GM21423 (cell line): ENCODE results near the gene LMTK2.
"Not testable (repeated sequence)": the region's sequence is repeated elsewhere in the genome, so short reads cannot be mapped to it uniquely, and the experiment has no call there.

ENCODE experiments used
- ATAC-seq: cut with Tn5 transposase; IDR thresholded peaks from one replicate; pipeline ENCODE4 v1.9.1; 2021; ENCODE audit warnings: mild to moderate bottlenecking, moderate library complexity; ENCODE audit not compliant: unreplicated experiment

Gene LMTK2

DNA sequence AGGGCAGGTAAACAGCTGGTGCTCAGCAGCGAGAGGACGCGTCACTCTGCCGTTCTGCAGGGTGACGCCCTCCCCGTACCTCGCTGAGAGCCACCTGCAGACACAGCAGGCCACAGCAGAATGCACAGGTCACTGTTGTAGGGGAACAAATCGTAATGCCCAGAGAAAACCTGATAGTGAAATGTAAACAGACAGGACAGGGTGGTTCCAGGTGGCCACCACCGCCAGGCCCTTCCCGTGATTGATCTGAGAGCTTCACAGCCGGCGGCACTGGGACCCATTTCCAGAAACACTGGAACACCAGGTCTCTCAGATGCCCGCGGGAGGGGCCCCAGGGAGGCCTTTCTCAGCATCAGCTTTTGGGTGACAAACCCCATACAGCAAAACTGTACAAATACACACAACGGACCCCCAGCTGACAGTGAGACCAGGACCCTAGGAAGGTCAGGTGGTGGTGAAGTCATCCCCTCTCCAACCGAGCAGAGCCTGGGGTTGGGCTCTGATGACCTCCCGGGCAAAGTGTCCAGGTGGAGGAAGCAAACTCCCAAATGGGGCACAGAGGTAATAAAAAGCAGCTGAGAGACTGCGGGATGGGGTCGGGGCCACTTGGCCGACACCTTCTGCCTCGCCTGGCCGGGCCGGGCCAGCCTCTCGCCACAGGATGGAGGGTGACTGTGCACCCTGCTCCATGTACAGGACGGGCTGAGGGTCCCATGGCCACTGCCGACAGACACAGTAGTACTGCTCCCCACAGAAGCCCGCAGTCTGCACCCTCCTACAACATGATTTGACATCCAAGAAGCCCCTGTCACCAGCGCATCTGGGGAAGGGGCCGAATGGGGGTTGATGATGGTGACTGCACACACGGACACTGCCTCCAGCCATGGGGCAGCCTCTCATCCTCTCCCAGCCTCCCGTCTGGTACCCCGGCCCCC is 109.2 kb downstream of the LMTK2 start:
- no peak for ATAC-seq

DNA sequence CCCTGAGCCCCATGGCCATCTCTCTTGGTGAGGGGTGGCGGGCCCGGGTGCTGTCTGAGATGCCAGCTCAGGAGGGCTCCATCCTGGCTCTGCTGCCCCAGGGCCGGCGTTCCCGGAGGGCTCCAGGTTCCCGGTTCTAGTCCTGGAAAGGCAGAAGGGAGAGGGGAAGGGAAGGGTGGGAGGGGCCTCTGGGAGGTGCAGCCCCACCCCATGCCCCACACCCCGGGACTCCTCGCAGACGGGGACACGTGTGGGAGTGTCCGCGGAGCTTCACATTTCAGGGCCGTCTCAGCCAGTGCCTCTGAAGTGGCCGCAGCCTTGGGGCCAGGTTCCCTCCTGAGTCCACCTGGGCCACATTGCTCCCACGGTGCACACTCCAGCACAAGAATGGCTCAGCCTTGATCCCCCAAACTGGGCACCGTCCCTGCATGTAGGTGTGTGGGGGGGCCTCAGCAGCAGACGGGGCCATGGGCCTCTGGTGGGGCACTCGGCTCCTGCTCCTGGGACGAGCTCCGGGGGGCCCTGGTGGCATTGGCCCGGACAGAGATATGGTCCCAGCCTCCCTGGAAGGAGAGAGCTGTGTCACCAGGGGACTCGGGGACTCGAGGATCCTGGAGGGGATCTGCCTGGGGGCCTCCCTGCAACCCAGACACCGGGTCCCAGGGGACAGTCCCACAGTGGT is 110.4 kb downstream of the LMTK2 start:
- ATAC-seq, result no peak

DNA sequence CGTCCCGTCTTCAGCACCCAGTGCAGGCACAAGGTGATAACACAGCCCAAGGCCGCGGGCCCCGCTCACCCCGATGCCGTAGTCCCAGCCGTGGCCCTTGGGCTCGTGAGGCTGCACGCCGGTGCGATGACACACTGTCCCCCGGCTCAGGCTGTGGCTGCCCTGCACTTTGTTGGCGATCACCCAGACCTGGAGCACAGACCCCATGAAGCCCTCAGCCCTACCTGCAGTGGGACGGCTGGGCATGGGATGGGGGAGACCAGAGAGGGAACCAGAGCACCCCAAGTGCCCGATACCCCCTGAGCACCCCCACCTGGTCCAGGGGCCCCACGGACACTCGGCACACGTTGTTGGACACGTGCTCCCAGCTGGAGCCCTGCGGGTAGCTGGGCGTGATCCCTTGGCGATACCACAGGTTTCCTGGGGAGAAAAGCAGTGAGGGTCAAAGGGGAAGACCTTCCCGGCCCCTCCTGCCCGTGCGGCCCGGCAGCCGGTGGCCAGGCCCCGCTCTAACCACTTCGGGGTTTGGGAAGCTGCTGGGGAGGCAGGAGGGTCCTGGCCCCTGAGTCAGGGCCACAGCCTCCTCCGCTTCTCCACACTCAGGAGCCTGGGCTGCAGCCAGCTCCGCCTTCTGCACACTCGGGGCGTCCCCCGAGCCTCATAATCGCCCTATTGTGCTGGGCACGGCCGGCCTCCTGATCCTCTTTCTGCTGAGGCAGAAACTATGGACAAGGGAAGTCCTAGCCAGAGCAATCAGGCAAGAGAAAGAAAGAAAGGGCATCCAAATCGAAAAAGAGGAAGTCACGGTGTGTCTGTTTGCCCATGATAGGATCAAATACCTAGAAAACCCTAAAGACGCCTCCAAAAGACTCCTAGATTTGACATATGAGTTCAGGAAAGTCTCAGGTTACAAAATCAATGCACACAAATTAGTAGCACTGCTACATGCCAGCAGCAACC is 111.2 kb downstream of the LMTK2 start:
- no peak for ATAC-seq

DNA sequence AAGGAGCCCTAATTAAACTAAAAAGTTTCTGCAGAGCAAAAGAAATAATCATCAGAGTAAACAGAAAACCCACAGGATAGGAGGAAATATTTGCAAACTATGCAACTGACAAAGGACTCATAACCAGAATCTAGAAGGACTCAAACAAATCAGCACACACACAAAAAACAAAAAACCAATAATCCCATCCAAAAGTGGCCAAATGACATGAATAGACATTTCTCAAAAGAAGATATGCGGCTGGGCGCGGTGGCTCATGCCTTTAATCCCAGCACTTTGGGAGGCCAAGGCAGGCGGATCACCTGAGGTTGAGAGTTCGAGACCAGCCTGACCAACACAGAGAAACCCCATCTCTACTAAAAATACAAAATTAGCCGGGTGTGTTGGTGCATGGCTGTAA is 112.7 kb downstream of the LMTK2 start:
- ATAC-seq, result not testable (repeated sequence)

DNA sequence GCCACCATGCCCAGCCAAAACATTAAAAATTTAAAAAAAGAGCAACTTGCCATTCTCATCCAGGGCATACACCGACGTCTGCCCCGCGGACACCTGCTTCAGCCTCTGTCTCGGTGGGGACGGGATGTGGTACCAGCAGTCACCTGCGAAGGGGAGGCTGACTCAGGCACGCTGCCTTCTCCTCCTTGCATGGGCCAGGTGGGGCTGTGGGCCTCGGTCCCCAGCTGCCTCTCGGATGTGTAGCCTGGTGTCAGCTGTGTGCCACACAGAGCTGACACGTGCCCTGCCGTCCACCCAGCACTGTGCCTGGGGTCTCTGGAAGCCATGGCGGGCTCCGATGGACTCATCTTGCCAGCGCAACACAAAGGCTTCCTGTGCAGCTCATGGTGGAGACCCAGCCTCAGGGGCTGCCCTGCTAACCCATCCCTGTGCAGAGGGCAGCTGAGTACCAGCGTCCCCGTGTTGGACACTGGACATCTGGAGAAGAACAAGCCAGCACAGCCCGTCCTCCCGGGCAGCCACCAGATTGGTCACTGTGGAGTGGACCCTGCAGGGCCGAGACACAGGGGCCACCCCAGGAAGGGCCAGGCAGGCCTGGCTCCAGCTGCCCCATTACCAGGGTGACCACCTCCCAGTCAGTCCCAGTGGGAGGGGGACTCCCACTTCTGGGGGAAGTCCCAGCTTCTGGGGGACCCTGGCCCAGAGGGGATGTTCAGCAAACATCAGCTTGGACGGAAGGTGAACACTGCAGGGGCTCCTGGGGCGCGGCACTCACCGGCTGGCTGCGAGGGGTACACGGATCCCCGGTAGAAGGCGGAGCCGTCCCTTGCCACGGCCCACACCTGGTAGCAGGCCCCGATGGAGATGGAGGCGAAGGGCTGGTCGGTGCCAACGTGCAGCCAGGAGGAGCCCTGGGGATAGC is 115.2 kb downstream of the LMTK2 start:
- ATAC-seq, result no peak

DNA sequence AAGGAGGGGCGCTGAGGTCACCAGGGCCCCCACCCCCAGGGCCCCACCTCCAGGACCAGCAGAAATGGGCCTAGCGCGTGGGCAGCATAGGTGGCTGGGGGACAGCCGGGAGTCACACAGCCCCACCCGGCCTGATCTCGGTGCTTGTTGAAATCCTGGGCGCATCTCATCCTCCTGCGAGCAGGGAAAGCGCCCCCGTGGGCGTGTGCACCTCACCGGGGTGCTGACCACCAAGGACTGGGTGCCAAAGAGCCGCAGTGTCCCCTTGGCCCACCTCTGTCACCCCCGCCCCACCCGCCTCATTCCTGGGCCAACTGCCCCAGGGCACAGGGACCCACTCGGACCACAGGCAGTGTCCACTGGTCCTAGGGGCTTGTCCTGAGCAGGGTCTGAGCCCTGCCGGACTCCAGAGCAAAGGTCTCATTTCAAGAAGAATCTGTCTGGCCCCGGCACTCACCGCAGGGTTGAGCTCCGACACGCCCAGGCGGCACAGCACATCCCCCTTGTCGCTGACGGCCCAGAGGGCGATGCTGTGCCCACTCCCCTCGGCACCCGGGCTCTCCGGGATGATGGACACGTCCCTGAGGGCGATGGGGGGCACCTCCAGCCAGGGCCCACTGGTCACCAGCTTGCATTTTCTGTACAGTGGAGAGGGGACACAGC is 116.0 kb downstream of the LMTK2 start:
- ATAC-seq, result no peak

DNA sequence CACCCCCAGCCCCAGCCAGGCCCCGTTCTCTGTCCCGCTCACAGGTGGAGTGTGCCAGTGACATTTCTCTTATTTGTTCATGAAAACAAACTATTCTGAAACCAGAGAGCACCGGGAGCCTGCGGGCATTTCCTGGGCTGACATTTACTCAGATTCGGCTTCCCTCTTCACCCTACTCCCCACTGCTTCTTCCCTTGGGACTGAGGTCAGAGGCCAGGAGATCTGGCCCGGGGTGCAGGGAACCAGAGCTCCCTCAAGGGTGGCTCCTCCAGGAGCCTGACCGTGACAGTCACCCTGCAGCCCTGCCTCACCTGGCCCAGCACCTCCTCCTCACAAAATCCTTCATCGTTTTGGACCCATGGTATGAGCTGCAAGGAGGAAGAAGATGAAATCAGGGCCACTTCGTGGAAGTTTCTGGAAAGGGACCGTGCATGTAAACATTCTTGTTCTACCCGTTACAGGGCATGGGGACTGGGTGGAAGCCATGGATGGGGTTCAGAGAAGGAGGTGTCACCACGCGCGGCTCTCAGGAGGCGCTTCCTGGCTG is 116.8 kb downstream of the LMTK2 start:
- ATAC-seq, result no peak

DNA sequence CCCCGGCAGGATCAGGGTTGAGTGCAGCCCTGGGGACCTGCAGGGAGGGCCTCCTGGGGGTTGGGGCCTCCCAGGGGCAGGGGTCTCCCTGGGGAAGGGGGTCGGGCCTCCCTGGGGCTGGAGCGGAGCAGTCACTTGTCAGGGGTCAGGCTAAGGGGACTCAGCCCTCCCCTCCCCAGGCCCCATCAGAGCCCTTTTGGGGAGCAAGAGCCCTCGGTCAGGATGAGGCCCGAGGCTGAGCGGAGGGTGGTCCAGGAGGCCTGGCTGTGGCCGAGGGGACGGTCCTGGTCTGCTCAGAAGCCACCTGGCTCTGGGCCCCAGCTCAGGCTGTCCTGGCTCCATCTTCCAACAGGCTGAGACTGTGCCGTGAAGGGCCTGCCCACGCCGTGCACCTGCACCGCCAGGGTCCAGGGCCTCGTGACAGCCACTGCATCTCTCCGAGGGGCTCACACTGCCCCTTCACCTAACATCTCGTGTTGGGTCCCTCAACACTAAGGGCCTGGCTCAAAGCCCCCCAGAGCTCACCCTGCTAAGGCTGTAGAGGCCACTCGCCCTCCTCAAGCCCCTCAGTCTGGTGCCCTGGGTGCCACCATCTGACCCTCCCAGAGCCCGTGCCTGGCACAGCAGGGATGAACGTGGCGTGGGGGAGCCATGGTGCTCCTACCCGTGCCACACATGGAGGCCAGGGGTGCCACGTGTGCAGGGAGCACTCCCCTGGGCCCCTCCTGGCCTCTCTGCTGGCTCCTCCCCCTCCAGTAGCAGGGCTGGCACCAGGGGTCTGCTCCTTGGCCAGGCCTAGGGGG is 117.4 kb downstream of the LMTK2 start:
- ATAC-seq, result no peak

DNA sequence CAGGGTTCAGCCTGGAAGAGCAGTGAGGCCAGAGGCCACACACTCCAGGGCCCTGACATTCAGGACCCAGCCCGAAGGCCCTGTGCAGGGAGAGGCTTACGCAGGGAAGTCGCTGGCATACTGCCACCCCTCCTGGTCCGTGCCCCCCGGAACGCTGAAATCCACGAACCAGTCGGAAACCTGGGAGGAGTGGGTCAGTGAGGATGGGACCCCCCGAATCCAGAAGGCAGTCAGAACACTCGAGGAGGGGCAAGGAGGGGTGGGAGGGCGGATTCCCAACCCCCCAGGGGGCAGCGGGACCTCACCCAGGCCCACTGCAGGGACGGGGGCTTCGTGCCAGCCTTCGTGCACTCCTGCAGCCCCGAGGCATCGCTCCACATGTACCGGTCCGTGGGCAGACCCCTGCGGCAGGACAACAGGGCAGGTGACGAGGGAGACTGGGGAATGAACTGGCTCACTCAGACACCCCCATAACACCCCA is 118.1 kb downstream of the LMTK2 start:
- no peak for ATAC-seq

DNA sequence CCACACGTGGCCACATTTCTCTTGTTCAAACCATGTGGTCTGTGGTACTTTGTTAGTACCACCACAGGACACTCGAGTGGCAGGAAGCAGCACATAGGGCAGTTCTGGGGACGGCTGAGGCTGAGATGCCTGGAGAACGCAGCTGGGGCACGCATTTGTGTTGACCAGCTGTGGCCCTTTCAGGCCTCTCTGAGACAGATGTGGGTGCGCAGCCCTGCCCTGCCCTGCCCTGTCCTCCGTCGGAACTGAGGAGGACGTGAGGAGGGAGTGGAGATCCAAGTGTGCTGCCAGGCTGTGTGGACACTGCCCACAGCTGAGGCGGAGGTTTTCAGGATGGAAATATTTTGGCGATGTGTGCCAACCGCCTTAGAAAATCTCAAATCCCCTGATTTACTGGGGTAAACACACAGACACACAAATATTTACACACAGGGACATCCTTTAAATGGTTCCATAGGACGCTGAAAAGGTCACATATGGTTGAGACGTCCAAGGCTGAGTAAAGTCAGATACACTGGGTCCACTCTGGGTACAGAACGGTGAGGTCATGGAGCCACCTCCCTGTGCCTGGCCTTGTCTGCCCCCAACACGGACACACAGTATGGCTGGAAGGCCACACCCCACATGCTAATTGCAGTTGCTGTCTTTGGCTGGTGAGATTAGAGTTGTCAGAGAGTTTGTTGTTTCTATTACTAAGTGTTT is 119.4 kb downstream of the LMTK2 start:
- no peak for ATAC-seq

DNA sequence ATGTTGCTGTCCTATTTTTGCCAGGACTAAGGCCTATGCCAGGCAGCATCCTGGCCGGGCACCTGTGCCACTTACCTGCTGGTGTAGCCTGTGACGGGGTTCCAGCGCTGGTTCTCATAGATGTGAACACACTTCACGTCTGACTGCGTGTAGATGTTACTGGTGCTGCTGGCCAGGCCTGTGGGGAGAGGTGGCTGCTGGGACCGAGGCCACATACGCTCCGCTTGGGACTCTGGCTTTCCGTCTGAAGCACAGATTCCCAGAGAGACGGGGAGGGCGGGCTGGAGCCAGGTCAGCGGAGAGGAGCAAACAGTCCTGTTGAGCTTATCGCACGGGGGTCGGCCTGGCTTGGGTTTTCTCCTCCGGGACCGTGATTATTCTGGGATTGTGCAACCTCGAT is 121.3 kb downstream of the LMTK2 start:
- ATAC-seq, result no peak

DNA sequence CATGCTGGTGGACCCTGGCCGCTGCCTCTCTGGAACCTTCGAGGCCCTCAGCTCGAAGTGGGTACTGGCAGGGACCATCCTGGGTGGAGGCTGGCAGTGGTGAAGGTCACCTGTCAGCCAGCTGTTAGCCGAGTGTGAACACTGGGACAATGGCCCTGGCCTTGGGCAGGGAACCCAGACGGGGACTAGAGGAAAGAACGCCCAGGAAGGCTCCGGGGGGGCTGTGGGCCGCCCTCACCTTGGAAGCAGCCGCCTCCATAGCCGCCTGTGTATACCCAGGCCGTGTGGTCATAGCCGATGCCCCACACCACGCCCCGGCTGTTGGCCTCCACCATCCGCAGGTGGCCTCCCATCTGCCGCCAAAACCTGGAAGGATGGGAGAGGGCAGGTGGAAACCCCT is 122.1 kb downstream of the LMTK2 start:
- no peak for ATAC-seq

DNA sequence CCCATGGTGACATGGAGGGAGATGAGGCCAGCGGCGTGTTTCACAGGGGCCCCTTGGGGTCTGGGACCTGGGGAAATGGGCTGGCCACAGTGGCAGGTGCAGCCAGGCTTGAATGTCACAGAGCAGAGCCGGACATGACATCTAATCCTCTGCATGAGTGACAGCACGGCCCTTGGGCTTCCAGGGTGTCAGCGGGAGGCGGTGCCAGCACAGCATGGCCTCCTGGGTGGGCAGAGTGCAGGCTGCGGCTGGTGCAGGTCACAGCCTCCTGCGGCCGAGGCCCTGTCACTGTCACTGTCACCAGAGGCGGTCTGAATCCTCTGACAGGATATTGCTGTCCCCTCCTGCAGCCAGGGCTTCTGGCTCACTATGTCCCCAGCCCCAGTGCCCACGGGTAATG is 122.8 kb downstream of the LMTK2 start:
- no peak for ATAC-seq

DNA sequence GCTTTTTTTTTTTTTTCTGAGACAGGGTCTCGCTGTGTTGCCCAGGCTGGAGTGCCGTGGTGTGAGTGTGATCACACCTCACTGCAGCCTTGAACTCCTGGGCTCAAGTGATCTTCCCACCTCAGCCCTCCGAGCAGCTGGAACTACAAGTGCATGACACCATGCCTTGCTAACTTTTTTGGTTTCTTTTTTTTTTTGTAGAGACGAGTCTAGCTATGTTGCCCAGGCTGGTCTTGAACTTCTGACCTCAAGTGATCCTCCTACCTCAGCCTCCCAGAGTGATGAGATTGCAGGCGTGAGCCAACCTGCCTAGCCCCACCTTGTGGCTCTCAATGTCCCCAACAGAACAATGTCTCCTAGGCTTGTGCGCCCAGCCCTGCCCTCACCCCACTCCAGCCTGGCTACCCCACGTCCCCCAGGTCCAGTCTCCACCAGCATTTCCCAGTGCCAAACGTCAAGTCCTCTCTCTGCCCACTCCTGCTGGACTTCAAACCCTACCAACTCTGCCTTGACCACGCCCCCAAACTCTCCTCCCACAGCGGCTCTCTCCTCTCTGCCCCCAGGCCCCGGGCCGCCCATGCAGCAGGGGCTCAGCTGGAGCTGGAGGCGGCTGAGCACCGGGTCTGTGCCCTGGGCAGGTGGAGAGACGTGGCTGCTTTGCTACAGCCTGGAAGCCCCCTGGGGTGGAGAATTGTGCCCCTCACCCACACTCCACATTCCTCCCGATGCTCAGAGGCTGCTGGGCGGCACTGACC is 123.5 kb downstream of the LMTK2 start:
- ATAC-seq, result no peak

DNA sequence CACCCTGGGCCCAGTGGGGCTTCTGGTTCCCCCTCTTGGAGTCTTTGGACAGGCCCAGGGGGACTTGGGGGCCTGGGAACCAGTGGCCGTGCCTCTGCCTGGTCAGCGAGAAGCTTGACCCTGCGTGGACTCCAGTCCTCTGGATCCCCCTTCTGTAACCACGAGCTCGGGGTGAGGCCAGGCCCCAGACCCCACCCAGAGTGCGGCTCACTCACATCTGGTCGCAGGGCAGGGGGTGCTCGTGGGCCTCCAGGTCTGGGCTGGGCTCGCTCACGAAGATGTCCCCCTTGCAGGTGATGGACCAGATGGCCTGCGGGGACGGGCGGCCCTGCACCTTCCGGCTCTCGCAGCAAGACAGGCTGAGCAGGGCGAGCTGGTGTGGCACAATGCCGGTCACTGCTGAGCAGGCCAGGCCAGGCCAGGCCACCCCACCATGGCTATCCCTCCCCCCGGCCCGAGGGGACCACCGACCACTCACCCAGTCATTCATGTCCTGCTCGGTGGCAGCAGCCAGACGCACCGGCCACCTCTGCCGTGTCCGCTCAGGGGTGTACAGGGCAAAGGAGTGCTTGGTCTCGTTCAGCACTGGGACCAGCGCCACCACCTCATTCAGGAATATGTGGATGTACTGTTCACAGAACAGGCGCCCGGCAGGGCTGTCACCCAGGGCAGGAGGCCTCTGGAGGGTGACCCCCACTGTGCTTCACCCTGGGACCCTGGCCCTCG is 124.2 kb downstream of the LMTK2 start:
- no peak for ATAC-seq
